ENCODE measurements around the gene PRIM2.
"Not testable (repeated sequence)": the region's sequence is repeated elsewhere in the genome, so short reads cannot be mapped to it uniquely, and the experiment has no call there.

- not testable (repeated sequence) for TF ChIP-seq CTCF (IDR thresholded peaks at IDR 0.05; ENCODE audit: low read length); EZH2 (optimal IDR thresholded peaks at IDR 0.05; ENCODE audit: low read depth, low read length)
Measured at GRCh38 chr6:57523221-57523620, 205.8 kb downstream of the PRIM2 start.
